ENCODE results near the gene PEMT.

GRCh38 chr17:17564323-17564722 lies 27.2 kb downstream of the PEMT start:
- TF ChIP-seq CTCF (IDR thresholded peaks at IDR 0.05) (no peak), POLR2A (IDR thresholded peaks at IDR 0.05) (no peak)
